Measurements from ENCODE around the gene PPP1R13L. TPM values are rescaled to one million over a fixed set of nuclear protein-coding genes. Genes with fewer than 3 reads are reported as not detected.

Gene PPP1R13L, protein sequence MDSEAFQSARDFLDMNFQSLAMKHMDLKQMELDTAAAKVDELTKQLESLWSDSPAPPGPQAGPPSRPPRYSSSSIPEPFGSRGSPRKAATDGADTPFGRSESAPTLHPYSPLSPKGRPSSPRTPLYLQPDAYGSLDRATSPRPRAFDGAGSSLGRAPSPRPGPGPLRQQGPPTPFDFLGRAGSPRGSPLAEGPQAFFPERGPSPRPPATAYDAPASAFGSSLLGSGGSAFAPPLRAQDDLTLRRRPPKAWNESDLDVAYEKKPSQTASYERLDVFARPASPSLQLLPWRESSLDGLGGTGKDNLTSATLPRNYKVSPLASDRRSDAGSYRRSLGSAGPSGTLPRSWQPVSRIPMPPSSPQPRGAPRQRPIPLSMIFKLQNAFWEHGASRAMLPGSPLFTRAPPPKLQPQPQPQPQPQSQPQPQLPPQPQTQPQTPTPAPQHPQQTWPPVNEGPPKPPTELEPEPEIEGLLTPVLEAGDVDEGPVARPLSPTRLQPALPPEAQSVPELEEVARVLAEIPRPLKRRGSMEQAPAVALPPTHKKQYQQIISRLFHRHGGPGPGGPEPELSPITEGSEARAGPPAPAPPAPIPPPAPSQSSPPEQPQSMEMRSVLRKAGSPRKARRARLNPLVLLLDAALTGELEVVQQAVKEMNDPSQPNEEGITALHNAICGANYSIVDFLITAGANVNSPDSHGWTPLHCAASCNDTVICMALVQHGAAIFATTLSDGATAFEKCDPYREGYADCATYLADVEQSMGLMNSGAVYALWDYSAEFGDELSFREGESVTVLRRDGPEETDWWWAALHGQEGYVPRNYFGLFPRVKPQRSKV
- 2.4 and 3.2 TPM in 2 replicates for total RNA-seq (2014; rRNA removed; shearing (Covaris generic))

GRCh38 chr19:45404557-45405434 lies at the start of gene PPP1R13L:
TSS of gene PPP1R13L (minus strand) at chr19:45405069. CDS start at chr19:45398318, 6,751 bp downstream.
- peak within 1 kb of the TSS; percentile 75 for H3K4me3 ChIP-seq
- 0 out of 2 replicates have a peak, but pooled peaks cover 3% of the 10 kb centered on the region for H3K36me3 ChIP-seq
- no peaks in the 10 kb centered on the region for H3K9me3 ChIP-seq (replicated peaks)
- 0 out of 2 replicates have a peak, but pooled peaks cover 3% of the 10 kb centered on the region for H3K4me1 ChIP-seq
- peak in 1 of 2 experiments; percentile 26 for DNase-seq
- H3K27ac ChIP-seq = peak within 1 kb of the TSS; percentile 96
- no peaks in the 10 kb centered on the region for H3K27me3 ChIP-seq

DNA sequence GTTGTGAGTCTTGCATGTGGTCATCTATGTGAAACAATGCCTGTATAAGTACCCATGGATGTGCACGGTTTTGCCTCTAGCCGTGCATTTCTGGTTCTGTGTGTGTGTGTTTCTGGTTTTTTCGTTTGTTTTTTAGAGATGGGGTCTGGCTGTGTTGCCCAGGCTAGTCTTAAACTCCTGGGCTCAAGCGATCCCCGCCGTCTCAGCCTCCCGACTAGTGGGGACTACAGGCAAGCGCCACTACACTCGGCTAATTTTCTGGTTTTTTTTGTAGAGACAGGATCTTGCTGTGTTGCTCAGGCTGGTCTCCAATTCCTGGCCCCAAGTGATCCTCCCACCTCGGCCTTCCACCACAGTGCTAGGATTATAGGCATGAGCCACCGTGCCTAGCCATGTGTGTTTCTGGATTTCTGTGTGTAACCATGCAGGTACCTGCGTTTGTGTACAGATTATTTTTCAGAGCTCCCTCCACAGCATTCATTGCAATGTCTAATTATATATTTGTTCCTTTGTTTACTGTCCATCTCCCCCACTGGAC lies 47.0 kb upstream of the PPP1R13L start:
- Histone ChIP-seq H3K27me3 (no peaks in the 10 kb centered on the region), H3K4me1 (peaks cover 41% of the 10 kb centered on the region), H3K9me3 (replicated peaks) (no peaks in the 10 kb centered on the region), H3K27ac (no peak overlapping the region), H3K4me3 (no peak overlapping the region; the same call in 1 of the 2 replicates), H3K36me3 (no peaks in the 10 kb centered on the region)
- DNase-seq = no peak

DNA sequence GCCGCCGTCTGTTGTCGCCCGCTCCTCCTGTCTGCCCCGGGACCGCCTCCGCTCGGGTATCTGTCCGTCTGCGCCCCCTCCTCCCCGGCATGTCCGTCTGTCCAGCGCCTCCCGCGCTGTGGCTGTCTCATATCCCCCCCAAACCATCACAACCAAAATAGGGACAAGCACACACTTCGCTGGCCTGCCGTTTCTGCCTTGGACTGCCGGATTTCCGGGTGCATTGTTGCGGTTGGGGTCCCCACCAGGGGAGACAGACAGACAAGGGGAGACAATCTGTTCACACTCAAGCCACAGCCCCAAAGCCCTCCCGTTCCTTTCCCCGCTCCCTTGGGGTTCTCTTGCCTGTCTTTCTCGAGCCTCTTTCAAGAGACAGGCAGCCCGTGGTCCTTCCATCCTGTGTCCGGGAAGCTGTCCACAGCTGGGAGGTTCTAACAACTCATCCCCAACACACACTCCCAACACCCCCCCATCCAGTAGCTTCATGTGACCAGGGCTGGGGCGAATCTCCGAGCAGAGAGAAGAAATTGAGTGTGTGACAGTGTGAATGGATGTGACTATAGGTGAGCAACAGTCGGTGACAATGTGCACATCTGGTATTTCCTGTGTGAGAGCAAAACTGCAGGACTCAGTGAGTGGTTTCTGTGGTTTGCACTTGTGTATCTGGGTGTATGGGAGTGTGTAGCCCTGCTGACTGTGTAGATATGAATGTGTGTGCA lies 46.4 kb upstream of the PPP1R13L start:
- Histone ChIP-seq H3K9me3 (replicated peaks) (no peaks in the 10 kb centered on the region), H3K4me1 (peaks cover 38% of the 10 kb centered on the region), H3K27me3 (no peaks in the 10 kb centered on the region), H3K27ac (peak overlapping the region; percentile 40; the same call in 1 of the 2 replicates), H3K36me3 (no peaks in the 10 kb centered on the region), H3K4me3 (peak overlapping the region; percentile 64)
- DNase-seq = peak; percentile 36 to 45

GRCh38 chr19:45450012-45450333 lies 45.1 kb upstream of the PPP1R13L start:
- no peak for DNase-seq
- Histone ChIP-seq H3K9me3 (replicated peaks) (no peaks in the 10 kb centered on the region), H3K4me3 (peak overlapping the region; percentile 64), H3K4me1 (peaks cover 32% of the 10 kb centered on the region), H3K27ac (no peak overlapping the region; the same call in 1 of the 2 replicates), H3K27me3 (no peaks in the 10 kb centered on the region), H3K36me3 (no peaks in the 10 kb centered on the region)

- Histone ChIP-seq H3K27me3 (no peaks in the 10 kb centered on the region), H3K36me3 (no peaks in the 10 kb centered on the region), H3K27ac (no peak overlapping the region), H3K9me3 (replicated peaks) (no peaks in the 10 kb centered on the region), H3K4me1 (peaks cover 29% of the 10 kb centered on the region), H3K4me3 (no peak overlapping the region)
- DNase-seq = no peak
These were observed 44.0 kb upstream of the PPP1R13L start for GRCh38 chr19:45448887-45449299.

DNA sequence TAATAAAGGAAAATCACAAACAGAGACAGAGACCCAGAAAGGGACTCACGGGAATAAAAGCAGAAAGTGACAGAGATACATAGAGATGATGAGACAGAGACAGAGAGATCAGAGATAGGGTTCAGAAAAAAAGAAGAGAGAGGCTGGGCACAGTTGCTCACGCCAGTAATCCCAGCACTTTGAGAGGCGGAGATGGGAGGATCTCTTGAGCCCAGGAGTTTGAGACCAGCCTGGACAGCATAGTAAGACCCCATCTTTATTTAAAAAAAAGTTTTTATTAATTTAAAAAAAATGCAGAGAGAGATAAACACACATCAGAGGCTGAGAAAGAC lies 43.5 kb upstream of the PPP1R13L start:
- Histone ChIP-seq H3K4me3 (no peak overlapping the region), H3K27me3 (no peaks in the 10 kb centered on the region), H3K36me3 (no peaks in the 10 kb centered on the region), H3K4me1 (peaks cover 24% of the 10 kb centered on the region), H3K9me3 (replicated peaks) (no peaks in the 10 kb centered on the region), H3K27ac (no peak overlapping the region)
- DNase-seq = no peak

- H3K4me3 ChIP-seq = no peak overlapping the region
- DNase-seq = no peak
- no peaks in the 10 kb centered on the region for H3K36me3 ChIP-seq
- no peaks in the 10 kb centered on the region for H3K9me3 ChIP-seq (replicated peaks)
- H3K27ac ChIP-seq = no peak overlapping the region
- H3K4me1 ChIP-seq = peaks cover 23% of the 10 kb centered on the region
- no peaks in the 10 kb centered on the region for H3K27me3 ChIP-seq
These were observed 42.1 kb upstream of the PPP1R13L start for GRCh38 chr19:45446944-45447343.

DNA sequence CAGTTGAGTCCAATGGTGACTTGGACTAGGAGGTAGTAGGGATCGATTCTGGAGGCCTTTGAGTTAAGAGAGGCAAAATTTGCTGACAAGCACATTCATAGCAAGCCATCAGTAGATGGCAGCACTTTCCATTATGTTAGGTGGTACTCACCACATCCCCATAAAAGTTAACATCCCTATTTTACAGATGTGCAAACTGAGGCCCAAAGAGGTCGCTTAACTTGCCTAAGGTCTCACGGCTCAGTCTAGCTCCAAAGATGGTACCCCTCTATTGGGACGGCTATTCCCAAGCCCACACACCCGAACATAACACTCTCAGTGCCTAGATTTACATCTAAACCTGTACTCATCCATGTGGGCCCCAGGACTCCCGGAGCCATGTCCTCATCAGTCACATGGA lies 41.4 kb upstream of the PPP1R13L start:
- Histone ChIP-seq H3K27me3 (no peaks in the 10 kb centered on the region), H3K36me3 (no peaks in the 10 kb centered on the region), H3K4me3 (no peak overlapping the region), H3K9me3 (replicated peaks) (no peaks in the 10 kb centered on the region), H3K27ac (no peak overlapping the region), H3K4me1 (peaks cover 18% of the 10 kb centered on the region)
- DNase-seq = peak in 1 of 2 experiments; percentile 39

- Histone ChIP-seq H3K36me3 (no peaks in the 10 kb centered on the region), H3K27ac (no peak overlapping the region), H3K27me3 (no peaks in the 10 kb centered on the region), H3K4me1 (peaks cover 15% of the 10 kb centered on the region), H3K4me3 (no peak overlapping the region), H3K9me3 (replicated peaks) (no peaks in the 10 kb centered on the region)
- no peak for DNase-seq
These were observed 40.3 kb upstream of the PPP1R13L start for GRCh38 chr19:45445139-45445538.

DNA sequence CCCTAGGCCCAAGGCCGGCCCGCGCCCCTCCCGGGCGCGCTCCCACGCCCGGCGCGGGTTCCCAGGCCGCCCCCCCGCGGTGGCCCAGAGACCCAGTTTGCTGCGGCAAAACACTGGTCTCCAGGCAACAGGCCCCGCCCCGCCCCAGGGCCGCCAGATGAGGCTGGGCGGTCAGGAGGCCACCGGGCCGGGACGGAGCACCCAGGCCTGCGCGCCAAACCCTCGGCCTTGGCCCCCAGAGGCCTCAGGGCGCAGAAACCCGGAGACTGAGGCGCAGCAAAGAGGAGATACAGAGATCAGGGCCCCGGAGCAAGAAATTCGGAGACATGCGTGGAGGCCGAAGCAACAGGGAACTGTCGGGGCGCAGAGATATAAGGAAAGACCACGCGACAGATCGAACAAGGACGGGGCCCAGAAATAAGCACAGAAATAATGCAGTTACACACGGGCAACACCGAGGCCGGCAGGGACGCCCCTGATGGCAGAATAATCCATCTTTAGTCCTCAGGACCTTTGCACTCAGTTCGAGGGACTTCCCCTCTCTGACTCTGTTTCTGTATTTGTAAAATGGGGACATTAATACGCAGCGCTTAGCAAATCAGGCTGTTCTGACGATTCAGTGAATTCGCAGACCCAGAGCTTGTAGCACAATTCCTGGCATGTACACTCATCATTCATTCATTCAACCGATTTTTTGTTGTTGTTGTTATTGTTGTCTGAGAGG lies 39.6 kb upstream of the PPP1R13L start:
- Histone ChIP-seq H3K9me3 (replicated peaks) (no peaks in the 10 kb centered on the region), H3K27me3 (no peaks in the 10 kb centered on the region), H3K4me3 (peak overlapping the region; percentile 61), H3K4me1 (peaks cover 13% of the 10 kb centered on the region; the same call in 1 of the 2 replicates), H3K27ac (peak overlapping the region; percentile 53), H3K36me3 (no peaks in the 10 kb centered on the region)
- DNase-seq = peak; percentile 87 to 90

GRCh38 chr19:45443462-45444317 lies 38.8 kb upstream of the PPP1R13L start:
- Histone ChIP-seq H3K4me3 (peak overlapping the region; percentile 61), H3K36me3 (no peaks in the 10 kb centered on the region), H3K27ac (peak overlapping the region; percentile 48), H3K9me3 (replicated peaks) (no peaks in the 10 kb centered on the region), H3K27me3 (no peaks in the 10 kb centered on the region), H3K4me1 (peaks cover 13% of the 10 kb centered on the region; the same call in 1 of the 2 replicates)
- peak; percentile 95 to 96 for DNase-seq

GRCh38 chr19:45442778-45443461 lies 38.1 kb upstream of the PPP1R13L start:
- Histone ChIP-seq H3K4me3 (peak overlapping the region; percentile 61), H3K4me1 (peaks cover 13% of the 10 kb centered on the region; the same call in 1 of the 2 replicates), H3K9me3 (replicated peaks) (no peaks in the 10 kb centered on the region), H3K27me3 (no peaks in the 10 kb centered on the region), H3K27ac (no peak overlapping the region), H3K36me3 (no peaks in the 10 kb centered on the region)
- peak; percentile 53 to 64 for DNase-seq
